Caco-2 (cell line): ENCODE results near the gene TAL1. TPM values are rescaled to one million over a fixed set of nuclear protein-coding genes. Genes with fewer than 3 reads are reported as not detected.

Experiments used
- BruUV-seq: library from RNA; stranded (reverse); fragments of 400-500 nt; replicated peaks from 2 replicates; lab custom pipeline; 2021; lab: Mats Ljungman, UMichigan
- CTCF ChIA-PET: fragments of 300-600 bp; sonication (Branson Sonifier 250); formaldehyde crosslinking; loops from one replicate; lab custom pipeline; 2022; ENCODE audit warnings: antibody characterized with exemption; lab: Charles Lee
- POLR2A ChIA-PET: fragments of 300-600 bp; sonication (Branson Sonifier 250); formaldehyde crosslinking; loops from one replicate; lab custom pipeline; 2022; ENCODE audit warnings: antibody characterized with exemption; lab: Charles Lee
- DNase-seq, 2 experiments: peaks; one replicate each; pipeline versions ENCODE4 v3.0.0 to v3.0.0-alpha.2; 2020 to 2022
- H3K27me3 ChIP-seq: replicated peaks from 2 replicates; pipeline ENCODE4 v1.6.0; 2011; ENCODE audit warnings: low read length; ENCODE audit not compliant: control insufficient read depth, insufficient read depth
- H3K36me3 ChIP-seq: 2 replicates; pipeline ENCODE4 v1.5.1; 2011; ENCODE audit warnings: low read length; ENCODE audit not compliant: control insufficient read depth, insufficient read depth
- H3K4me1 ChIP-seq: fragments of 250-450 bp; sonication (Bioruptor Pico); 2 replicates; pipeline ENCODE4 v1.5.1; 2020; ENCODE audit warnings: mild to moderate bottlenecking
- H3K4me3 ChIP-seq: 2 replicates; pipeline ENCODE4 v1.5.1; 2011; ENCODE audit warnings: low read depth, mild to moderate bottlenecking, control low read depth, low read length
- H3K9me3 ChIP-seq: fragments of 250-450 bp; sonication (Bioruptor Pico); 2 replicates; pipeline ENCODE4 v1.5.1; 2020; ENCODE audit warnings: mild to moderate bottlenecking, moderate library complexity
- H3K27ac Mint-ChIP-seq: one replicate; pipeline ENCODE4 v1.8.0; 2022; ENCODE audit warnings: mixed read lengths; ENCODE audit not compliant: unreplicated experiment
- H3K27me3 Mint-ChIP-seq: one replicate; pipeline ENCODE4 v1.8.0; 2022; ENCODE audit warnings: mixed read lengths; ENCODE audit not compliant: insufficient read depth, unreplicated experiment
- H3K36me3 Mint-ChIP-seq: one replicate; pipeline ENCODE4 v1.8.0; 2022; ENCODE audit warnings: mild to moderate bottlenecking, mixed read lengths; ENCODE audit not compliant: insufficient read depth, unreplicated experiment
- H3K4me1 Mint-ChIP-seq: one replicate; pipeline ENCODE4 v1.8.0; 2022; ENCODE audit warnings: low read depth, mixed read lengths; ENCODE audit not compliant: unreplicated experiment
- H3K4me3 Mint-ChIP-seq: one replicate; pipeline ENCODE4 v1.8.0; 2022; ENCODE audit warnings: mild to moderate bottlenecking, moderate library complexity, mixed read lengths; ENCODE audit not compliant: unreplicated experiment
- H3K9me3 Mint-ChIP-seq: one replicate; pipeline ENCODE4 v1.8.0; 2022; ENCODE audit warnings: mixed read lengths; ENCODE audit not compliant: unreplicated experiment
- CTCF ChIP-seq, 2 experiments: fragments of 200-600 bp in 1 of 2; IDR thresholded peaks; 1 replicate in 1 of 2; 2 replicates in 1 of 2; pipeline versions ENCODE4 v1.5.1 to v1.8.0; 2011 to 2022; ENCODE audit warnings: antibody characterized with exemption in 1 of 2, control low read depth in 1 of 2, inconsistent platforms in 1 of 2, low read depth in 1 of 2, low read length in 1 of 2, mild to moderate bottlenecking in 1 of 2, moderate library complexity in 1 of 2; ENCODE audit not compliant: insufficient read depth in 1 of 2, severe bottlenecking in 1 of 2, unreplicated experiment in 1 of 2
- intact Hi-C: fragments of 100-400 bp; cut with micrococcal nuclease; formaldehyde crosslinking; loops from one replicate; pipeline ENCODE4 v1.10.0; 2022; ENCODE audit not compliant: unreplicated experiment
- total RNA-seq: library from RNA; stranded (reverse); gene quantifications from 2 replicates; pipeline ENCODE4 v1.2.3, GENCODE V29; 2022

TAL1 gene
- total RNA-seq, 1 experiment from 2014 or later: 15.2 TPM

GRCh38 chr1:47244339-47244862, 12.4 kb upstream of the TAL1 start:
- no peak for TF ChIP-seq CTCF (IDR thresholded peaks at IDR 0.05; ENCODE audit: insufficient read depth in 1 of 2, low read depth in 1 of 2, low read length in 1 of 2, severe bottlenecking in 1 of 2, unreplicated experiment in 1 of 2)
- no peaks in the 10 kb centered on the region for H3K36me3 ChIP-seq
- BruUV-seq: no TSS peak
- no peak for DNase-seq
- Mint-ChIP-seq H3K36me3 (peaks cover 8% of the 10 kb centered on the region), H3K9me3 (no peaks in the 10 kb centered on the region), H3K27ac (no peak overlapping the region), H3K27me3 (no peaks in the 10 kb centered on the region), H3K4me1 (peaks cover 3% of the 10 kb centered on the region), H3K4me3 (no peak overlapping the region)
- CTCF ChIA-PET: no interaction called here
- H3K27me3 ChIP-seq: no peaks in the 10 kb centered on the region
- POLR2A ChIA-PET: no interaction called here
- peaks cover 4% of the 10 kb centered on the region for H3K4me1 ChIP-seq
- H3K4me3 ChIP-seq: no peak overlapping the region
- intact Hi-C loops: no loop called here
- H3K9me3 ChIP-seq: no peaks in the 10 kb centered on the region

GRCh38 chr1:47243910-47244309, 11.9 kb upstream of the TAL1 start:
- Mint-ChIP-seq H3K4me3 (no peak overlapping the region), H3K27me3 (no peaks in the 10 kb centered on the region), H3K4me1 (peaks cover 8% of the 10 kb centered on the region), H3K27ac (no peak overlapping the region), H3K36me3 (peaks cover 3% of the 10 kb centered on the region), H3K9me3 (no peaks in the 10 kb centered on the region)
- CTCF ChIA-PET: no interaction called here
- no peak for TF ChIP-seq CTCF (IDR thresholded peaks at IDR 0.05; ENCODE audit: insufficient read depth in 1 of 2, low read depth in 1 of 2, low read length in 1 of 2, severe bottlenecking in 1 of 2, unreplicated experiment in 1 of 2)
- DNase-seq: no peak
- Histone ChIP-seq H3K4me1 (peaks cover 9% of the 10 kb centered on the region), H3K36me3 (no peaks in the 10 kb centered on the region), H3K9me3 (no peaks in the 10 kb centered on the region), H3K4me3 (no peak overlapping the region), H3K27me3 (no peaks in the 10 kb centered on the region)
- intact Hi-C loops: no loop called here
- no TSS peak for BruUV-seq
- POLR2A ChIA-PET: no interaction called here

GRCh38 chr1:47241114-47242113, 9.4 kb upstream of the TAL1 start:
- TF ChIP-seq CTCF (IDR thresholded peaks at IDR 0.05; ENCODE audit: insufficient read depth in 1 of 2, low read depth in 1 of 2, low read length in 1 of 2, severe bottlenecking in 1 of 2, unreplicated experiment in 1 of 2): no peak
- H3K9me3 ChIP-seq: no peaks in the 10 kb centered on the region
- Mint-ChIP-seq H3K4me1 (peaks cover 11% of the 10 kb centered on the region), H3K36me3 (no peaks in the 10 kb centered on the region), H3K27ac (no peak overlapping the region), H3K9me3 (no peaks in the 10 kb centered on the region), H3K27me3 (no peaks in the 10 kb centered on the region), H3K4me3 (no peak overlapping the region)
- peaks cover 11% of the 10 kb centered on the region for H3K4me1 ChIP-seq
- no peak overlapping the region for H3K4me3 ChIP-seq
- intact Hi-C loops: no loop called here
- H3K27me3 ChIP-seq: no peaks in the 10 kb centered on the region
- CTCF ChIA-PET: interaction anchor here (1.2 kb wide), 1 partner anchor 485 kb away, joined by 3 read pairs; no protein-coding TSS in a partner anchor
- DNase-seq: no peak
- POLR2A ChIA-PET: no interaction called here
- BruUV-seq: no TSS peak
- H3K36me3 ChIP-seq: no peaks in the 10 kb centered on the region
